ENCODE data around the gene HSBP1L1.

- TF ChIP-seq CTCF (conservative IDR thresholded peaks at IDR 0.05 in 1 of 2, IDR thresholded peaks at IDR 0.05 in 1 of 2; ENCODE audit: low read depth in 1 of 2, low read length in 2 of 2), result no peak
- no peak for TF ChIP-seq EZH2 (IDR thresholded peaks at IDR 0.05; ENCODE audit: low read length, missing control alignments)
Observed at GRCh38 chr18:79922971-79923411, 41.5 kb upstream of the HSBP1L1 start.

Measured in fibroblast of lung (primary cell).